Stimulated activated CD4-positive, alpha-beta T cell treated with anti-CD3 and anti-CD28 coated beads, TNF-alpha, amount 100 ng/mL, for 48 hours (primary cell): ENCODE results near the gene SLC3A2.
"Not testable (repeated sequence)": the region's sequence is repeated elsewhere in the genome, so short reads cannot be mapped to it uniquely, and the experiment has no call there.

Experiments used
- DNase-seq, 3 donors: peaks; one replicate each; pipeline ENCODE4 v3.0.0-alpha.2; 2020; ENCODE audit warnings: low read depth in 3 of 3

SLC3A2 gene

DNA sequence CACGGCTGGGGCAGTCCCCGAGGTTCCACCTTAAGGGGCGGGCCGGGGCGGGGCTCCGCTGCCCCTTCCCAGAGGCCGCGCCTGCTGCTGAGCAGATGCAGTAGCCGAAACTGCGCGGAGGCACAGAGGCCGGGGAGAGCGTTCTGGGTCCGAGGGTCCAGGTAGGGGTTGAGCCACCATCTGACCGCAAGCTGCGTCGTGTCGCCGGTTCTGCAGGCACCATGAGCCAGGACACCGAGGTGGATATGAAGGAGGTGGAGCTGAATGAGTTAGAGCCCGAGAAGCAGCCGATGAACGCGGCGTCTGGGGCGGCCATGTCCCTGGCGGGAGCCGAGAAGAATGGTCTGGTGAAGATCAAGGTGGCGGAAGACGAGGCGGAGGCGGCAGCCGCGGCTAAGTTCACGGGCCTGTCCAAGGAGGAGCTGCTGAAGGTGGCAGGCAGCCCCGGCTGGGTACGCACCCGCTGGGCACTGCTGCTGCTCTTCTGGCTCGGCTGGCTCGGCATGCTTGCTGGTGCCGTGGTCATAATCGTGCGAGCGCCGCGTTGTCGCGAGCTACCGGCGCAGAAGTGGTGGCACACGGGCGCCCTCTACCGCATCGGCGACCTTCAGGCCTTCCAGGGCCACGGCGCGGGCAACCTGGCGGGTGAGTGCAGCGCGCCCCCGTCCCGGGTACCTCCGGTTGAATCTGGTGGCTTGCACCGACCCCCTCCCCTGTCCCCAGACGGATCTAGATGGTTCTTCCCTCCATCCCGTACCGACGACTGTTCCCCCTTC lies at the start of gene SLC3A2:
SLC3A2 (plus strand) TSS at position 94 of the 776 bp plus-strand sequence; CDS start at position 222, 128 bp downstream.
- peak; percentile 72 to 80 (median 74) for DNase-seq

- DNase-seq: no peak
Observed at GRCh38 chr11:62830904-62831519, 49.7 kb upstream of the SLC3A2 start.

GRCh38 chr11:62831520-62832335 lies 49.0 kb upstream of the SLC3A2 start, which contains the start of gene STX5:
STX5 (minus strand) TSS chr11:62832051; CDS start chr11:62831243, 808 bp downstream.
- peak; percentile 99 to 100 (median 99) for DNase-seq

- no peak for DNase-seq
Observed at GRCh38 chr11:62832336-62833234, 48.1 kb upstream of the SLC3A2 start, which contains the start of gene TEX54. TEX54 (minus strand) TSS chr11:62832841.

DNA sequence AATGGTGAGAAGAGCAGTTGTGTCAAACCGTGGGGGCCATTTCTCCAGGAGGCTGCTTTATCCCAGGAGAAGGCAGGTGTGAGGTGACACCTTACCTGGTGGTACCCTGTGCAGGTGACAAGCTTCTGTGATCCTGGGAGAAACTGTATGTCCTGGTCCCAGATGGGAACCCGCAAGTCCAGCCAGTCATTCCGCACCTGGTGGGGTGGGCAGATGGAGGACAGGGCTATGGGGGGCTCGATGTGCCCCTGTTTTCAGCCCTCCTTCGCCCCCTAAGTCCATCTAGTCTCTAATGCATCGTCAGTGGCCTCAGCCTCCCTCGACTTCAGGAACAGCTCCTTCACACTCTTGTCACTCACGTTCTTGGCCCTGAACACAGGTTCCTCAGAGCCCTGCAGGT lies 45.4 kb upstream of the SLC3A2 start:
- no peak for DNase-seq

GRCh38 chr11:62839050-62839945 lies 41.4 kb upstream of the SLC3A2 start, which contains the start of gene WDR74:
WDR74 (minus strand) TSS chr11:62839590; CDS start chr11:62839570, 20 bp downstream.
- DNase-seq: peak; percentile 78 to 88 (median 87)

DNA sequence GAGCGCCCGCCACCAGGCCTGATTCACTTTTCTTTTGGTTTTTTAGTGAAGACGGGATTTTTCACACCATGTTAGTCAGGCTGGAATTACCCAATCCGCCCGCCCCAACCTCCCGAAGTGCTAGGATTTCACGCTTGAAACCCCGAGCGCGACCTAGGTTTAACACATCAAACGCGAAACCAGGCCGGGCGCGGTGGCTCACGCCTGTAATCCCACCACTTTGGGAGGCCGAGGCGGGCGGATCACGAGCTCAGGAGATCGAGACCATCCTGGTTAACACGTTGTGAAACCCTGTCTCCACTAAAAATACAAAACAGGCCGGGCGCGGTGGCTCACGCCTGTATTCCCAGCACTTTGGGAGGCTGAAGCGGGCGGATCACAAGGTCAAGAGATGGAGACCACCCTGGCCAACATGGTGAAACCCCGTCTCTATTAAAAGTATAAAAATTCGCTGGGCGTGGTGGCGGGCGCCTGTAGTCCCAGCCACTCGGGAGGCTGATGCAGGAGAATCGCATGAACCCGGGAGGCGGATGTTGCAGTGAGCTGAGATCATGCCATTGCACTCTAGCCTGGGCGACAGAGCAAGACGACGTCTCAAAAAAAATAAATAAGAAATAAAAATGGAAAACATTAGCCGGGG lies 39.9 kb upstream of the SLC3A2 start:
- peak; percentile 64 to 80 (median 76) for DNase-seq

DNA sequence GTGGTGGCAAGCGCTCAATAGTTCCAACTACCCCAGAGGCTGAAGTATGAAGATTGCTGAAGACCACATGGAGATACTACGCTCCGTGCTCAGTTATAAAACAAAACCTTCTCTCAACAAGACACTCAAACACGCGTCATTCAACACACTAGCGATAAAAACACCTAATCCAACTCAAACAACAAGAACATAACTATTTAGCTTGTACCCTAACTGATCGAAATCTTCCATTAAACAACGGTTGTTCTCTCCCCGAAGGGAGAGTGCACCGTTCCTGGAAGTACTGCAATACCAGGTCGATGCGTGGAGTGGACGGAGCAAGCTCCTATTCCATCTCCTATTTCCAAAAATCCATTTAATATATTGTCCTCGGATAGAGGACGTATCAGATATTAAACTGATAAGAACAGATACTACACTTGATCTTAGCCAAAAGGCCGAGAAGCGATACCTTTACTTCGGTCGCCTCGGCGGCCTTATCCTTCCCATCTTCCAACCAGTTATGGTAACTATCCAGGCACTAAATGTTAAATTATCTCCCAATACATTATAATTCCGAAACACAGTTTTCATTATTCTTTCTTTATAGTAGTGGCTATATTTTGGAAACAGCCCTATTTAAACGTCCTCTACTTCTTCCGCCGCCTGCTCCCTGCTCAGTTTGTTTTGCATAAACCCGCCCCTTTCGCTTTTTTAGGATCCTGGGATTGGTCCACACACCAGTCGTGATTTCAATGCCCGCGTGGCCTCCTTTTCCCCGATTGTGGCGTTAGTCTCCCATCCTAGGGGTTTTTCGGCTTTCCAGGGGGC lies 39.1 kb upstream of the SLC3A2 start:
- peak; percentile 73 to 80 (median 75) for DNase-seq

- DNase-seq: no peak
Observed at GRCh38 chr11:62842171-62842741, 38.4 kb upstream of the SLC3A2 start.

DNA sequence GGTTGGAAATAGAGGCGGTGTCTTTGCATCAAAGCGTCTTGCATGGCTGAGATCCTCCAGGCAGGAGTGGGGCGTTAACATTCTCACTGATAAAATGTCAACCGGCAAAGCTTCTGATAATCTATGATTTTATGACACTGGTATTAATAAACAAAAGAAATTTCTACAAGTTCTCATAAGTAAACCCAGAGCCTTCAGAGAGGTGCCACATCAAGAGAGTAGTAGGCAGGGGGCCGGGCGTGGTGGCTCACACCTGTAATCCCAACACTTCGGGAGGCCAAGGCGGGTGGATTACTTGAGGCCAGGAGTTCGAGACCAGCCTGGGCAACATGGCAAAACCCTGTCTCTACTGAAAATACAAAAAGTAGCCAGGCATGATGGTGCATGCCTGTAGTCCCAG lies 37.8 kb upstream of the SLC3A2 start:
- not testable (repeated sequence) for DNase-seq

DNA sequence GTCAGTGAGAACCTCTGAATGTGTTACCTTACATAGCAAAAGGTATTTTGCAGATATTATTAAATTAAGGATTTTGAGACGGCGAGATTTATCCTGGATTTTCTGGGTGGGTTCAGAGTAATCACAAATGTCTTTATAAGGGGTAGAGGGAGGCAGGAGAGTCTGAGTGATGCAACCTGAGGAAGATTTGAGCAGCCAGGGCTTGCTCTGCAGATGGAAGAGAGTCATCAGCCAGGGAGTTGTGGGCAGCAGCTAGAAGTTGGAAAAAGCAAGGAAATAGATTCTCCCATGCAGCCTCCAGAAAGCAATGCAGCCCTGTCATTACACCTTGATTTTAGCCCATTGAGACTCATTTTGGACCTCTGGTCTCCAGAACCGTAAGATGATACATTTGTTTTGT lies 37.2 kb upstream of the SLC3A2 start:
- no peak for DNase-seq

DNA sequence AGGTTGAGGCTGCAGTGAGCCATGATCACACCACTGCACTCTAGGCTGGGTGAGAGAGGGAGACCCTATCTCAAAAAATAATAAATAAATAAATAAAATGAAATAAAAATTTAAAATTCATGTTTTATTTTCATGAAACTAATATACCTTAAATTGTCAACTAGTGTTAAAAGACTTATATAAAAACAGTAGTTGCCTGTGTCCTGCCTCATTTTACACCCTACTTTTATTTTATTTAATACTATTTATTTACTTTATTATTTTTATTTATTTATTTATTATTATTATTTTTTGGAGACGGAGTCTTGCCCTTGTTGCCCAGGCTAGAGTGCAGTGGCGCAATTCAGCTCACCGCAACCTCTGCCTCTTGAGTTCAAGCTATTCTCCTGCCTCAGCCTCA lies 36.5 kb upstream of the SLC3A2 start:
- no peak for DNase-seq

- no peak for DNase-seq
Observed at GRCh38 chr11:62846177-62846576, 34.5 kb upstream of the SLC3A2 start.

GRCh38 chr11:62847767-62848314 lies 32.9 kb upstream of the SLC3A2 start:
- no peak for DNase-seq

- DNase-seq: no peak
Observed at GRCh38 chr11:62850911-62851806, 29.5 kb upstream of the SLC3A2 start.

DNA sequence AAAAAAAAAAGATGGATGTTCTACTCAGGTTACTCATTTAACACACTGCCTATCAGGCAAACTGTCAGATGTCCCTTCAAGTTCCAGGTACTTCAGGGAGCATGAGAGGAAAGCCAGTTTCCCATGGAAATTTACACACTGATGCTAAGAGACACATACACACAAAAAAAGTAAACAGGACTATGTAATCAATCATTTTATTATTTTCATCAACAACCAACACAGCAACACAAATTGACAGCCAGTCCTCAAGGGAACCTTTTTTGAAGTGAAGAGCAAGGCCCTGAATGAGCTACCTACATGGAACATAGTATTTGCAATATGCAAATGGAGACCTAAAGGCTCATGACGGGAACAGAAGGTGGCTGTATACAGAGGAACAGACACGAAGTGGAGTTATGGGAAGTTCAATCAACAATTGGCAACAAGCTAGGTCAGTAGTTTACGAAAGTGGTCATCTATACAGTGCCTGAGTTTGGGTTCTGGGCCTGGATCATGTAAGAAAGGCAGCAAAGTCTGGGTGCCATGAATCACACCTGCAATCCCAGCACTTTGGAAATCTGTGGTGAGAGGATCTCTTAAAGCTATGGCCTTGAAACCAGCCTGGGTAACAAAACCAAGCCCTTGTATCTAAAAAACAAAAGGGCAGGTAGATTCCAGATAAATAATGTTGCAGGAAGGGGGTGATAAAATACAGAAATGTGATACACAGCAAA lies 28.7 kb upstream of the SLC3A2 start:
- no peak for DNase-seq
